ENCODE results near the gene MRPS35.

MRPS35 gene

DNA sequence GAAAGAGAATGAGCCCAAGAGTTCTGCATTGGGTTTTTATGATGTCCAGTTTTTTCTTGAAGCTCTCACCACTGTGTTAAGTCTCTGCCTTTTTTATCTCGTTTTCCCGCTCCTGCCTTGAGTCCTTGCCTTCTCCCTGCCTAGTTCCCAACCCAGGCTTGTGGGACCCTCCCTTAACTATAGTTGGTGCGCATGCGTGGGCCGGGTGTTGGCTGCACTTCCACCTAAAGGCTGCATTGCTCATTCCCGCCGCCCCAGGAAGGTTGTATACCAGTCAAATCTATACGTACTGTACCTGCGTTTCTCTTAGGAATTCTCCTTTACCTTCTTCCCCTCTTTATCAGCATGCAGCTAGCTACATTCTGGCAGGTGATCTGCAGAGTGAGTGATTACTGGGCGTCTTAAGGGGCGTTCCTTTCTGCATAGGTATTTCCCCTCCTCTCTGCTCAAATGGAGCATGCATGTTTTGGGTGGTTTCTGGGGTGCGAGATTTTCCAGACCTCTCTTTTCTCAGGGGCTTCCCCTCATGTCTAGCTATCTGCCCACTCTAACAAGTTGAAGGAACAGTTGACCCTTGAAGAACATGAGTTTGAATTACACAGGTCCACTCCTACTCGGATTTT, 21.0 kb upstream of the MRPS35 start:
- ChIA-PET POLR2A (interaction anchor here (0.5 kb wide), 2 partner anchors 17 to 467 kb away, joined by 3 to 9 read pairs; no protein-coding TSS in a partner anchor), CTCF (interaction anchor here (0.6 to 2.8 kb wide), 5 partner anchors 11 to 781 kb away, joined by 3 to 20 read pairs (median 4); no protein-coding TSS in a partner anchor)
- no peaks in the 10 kb centered on the region for H3K9me3 ChIP-seq (ENCODE audit: control insufficient read depth, insufficient read depth, low read depth, low read length)
- no peak overlapping the region for H3K4me3 ChIP-seq (ENCODE audit: low read depth, low read length)
- no peak for TF ChIP-seq ZNF169 (tag by site-specific recombination; IDR thresholded peaks at IDR 0.05)
- no peak for TF ChIP-seq ZBTB49 (tag by site-specific recombination; IDR thresholded peaks at IDR 0.05; ENCODE audit: low read depth)
- no peak for TF ChIP-seq ZNF501 (tag by site-specific recombination; IDR thresholded peaks at IDR 0.05)
- TF ChIP-seq, protein P1, sequence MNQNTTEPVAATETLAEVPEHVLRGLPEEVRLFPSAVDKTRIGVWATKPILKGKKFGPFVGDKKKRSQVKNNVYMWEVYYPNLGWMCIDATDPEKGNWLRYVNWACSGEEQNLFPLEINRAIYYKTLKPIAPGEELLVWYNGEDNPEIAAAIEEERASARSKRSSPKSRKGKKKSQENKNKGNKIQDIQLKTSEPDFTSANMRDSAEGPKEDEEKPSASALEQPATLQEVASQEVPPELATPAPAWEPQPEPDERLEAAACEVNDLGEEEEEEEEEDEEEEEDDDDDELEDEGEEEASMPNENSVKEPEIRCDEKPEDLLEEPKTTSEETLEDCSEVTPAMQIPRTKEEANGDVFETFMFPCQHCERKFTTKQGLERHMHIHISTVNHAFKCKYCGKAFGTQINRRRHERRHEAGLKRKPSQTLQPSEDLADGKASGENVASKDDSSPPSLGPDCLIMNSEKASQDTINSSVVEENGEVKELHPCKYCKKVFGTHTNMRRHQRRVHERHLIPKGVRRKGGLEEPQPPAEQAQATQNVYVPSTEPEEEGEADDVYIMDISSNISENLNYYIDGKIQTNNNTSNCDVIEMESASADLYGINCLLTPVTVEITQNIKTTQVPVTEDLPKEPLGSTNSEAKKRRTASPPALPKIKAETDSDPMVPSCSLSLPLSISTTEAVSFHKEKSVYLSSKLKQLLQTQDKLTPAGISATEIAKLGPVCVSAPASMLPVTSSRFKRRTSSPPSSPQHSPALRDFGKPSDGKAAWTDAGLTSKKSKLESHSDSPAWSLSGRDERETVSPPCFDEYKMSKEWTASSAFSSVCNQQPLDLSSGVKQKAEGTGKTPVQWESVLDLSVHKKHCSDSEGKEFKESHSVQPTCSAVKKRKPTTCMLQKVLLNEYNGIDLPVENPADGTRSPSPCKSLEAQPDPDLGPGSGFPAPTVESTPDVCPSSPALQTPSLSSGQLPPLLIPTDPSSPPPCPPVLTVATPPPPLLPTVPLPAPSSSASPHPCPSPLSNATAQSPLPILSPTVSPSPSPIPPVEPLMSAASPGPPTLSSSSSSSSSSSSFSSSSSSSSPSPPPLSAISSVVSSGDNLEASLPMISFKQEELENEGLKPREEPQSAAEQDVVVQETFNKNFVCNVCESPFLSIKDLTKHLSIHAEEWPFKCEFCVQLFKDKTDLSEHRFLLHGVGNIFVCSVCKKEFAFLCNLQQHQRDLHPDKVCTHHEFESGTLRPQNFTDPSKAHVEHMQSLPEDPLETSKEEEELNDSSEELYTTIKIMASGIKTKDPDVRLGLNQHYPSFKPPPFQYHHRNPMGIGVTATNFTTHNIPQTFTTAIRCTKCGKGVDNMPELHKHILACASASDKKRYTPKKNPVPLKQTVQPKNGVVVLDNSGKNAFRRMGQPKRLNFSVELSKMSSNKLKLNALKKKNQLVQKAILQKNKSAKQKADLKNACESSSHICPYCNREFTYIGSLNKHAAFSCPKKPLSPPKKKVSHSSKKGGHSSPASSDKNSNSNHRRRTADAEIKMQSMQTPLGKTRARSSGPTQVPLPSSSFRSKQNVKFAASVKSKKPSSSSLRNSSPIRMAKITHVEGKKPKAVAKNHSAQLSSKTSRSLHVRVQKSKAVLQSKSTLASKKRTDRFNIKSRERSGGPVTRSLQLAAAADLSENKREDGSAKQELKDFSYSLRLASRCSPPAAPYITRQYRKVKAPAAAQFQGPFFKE (tag by site-specific recombination; IDR thresholded peaks at IDR 0.05; ENCODE audit: borderline replicate concordance) = no peak
- no peak for TF ChIP-seq MYNN (tag by site-specific recombination; IDR thresholded peaks at IDR 0.05; ENCODE audit: borderline replicate concordance)
- no peak for TF ChIP-seq ZNF214 (tag by site-specific recombination; IDR thresholded peaks at IDR 0.05; ENCODE audit: borderline replicate concordance)
- TF ChIP-seq OVOL3 (tag by site-specific recombination; IDR thresholded peaks at IDR 0.05) = no peak
- H3K36me3 ChIP-seq (ENCODE audit: control insufficient read depth in 2 of 2, insufficient read depth in 1 of 2, low read length in 2 of 2) = peaks cover 0 to 42% of the 10 kb centered on the region in 2 experiments; a peak in 2 of 3 replicates
- H3K4me1 ChIP-seq (ENCODE audit: control insufficient read depth, insufficient read depth, low read length) = no peaks in the 10 kb centered on the region
- H3K27ac ChIP-seq (ENCODE audit: extremely low read depth, low read depth, low read length) = no peak overlapping the region

- H3K4me1 ChIP-seq (ENCODE audit: control insufficient read depth, insufficient read depth, low read length) = no peaks in the 10 kb centered on the region
- peaks cover 0 to 36% of the 10 kb centered on the region in 2 experiments; a peak in 2 of 3 replicates for H3K36me3 ChIP-seq (ENCODE audit: control insufficient read depth in 2 of 2, insufficient read depth in 1 of 2, low read length in 2 of 2)
- CTCF ChIA-PET = no interaction called here
- H3K4me3 ChIP-seq (ENCODE audit: low read depth, low read length) = no peak overlapping the region
- POLR2A ChIA-PET = no interaction called here
- TF ChIP-seq ZBTB8A (tag by site-specific recombination; IDR thresholded peaks at IDR 0.05) (no peak), SCRT1 (tag by site-specific recombination; IDR thresholded peaks at IDR 0.05; ENCODE audit: borderline replicate concordance) (no peak), ZNF19 (tag by site-specific recombination; IDR thresholded peaks at IDR 0.05; ENCODE audit: low read depth) (no peak)
- no peak overlapping the region for H3K27ac ChIP-seq (ENCODE audit: extremely low read depth, low read depth, low read length)
- no peaks in the 10 kb centered on the region for H3K9me3 ChIP-seq (ENCODE audit: control insufficient read depth, insufficient read depth, low read depth, low read length)
Measured at GRCh38 chr12:27693403-27693802, 17.2 kb upstream of the MRPS35 start.

GRCh38 chr12:27695556-27696292, 14.9 kb upstream of the MRPS35 start:
- POLR2A ChIA-PET = interaction anchor here (0.6 to 0.7 kb wide), 2 partner anchors 15 to 172 kb away, joined by 3 to 5 read pairs; partner anchors contain the start of genes MRPS35 and PPFIBP1
- Histone ChIP-seq H3K27ac (ENCODE audit: extremely low read depth, low read depth, low read length) (no peak overlapping the region), H3K4me1 (ENCODE audit: control insufficient read depth, insufficient read depth, low read length) (no peaks in the 10 kb centered on the region), H3K4me3 (ENCODE audit: low read depth, low read length) (no peak overlapping the region), H3K36me3 (ENCODE audit: control insufficient read depth in 2 of 2, insufficient read depth in 1 of 2, low read length in 2 of 2) (peaks cover 0 to 18% of the 10 kb centered on the region in 2 experiments; a peak in 2 of 3 replicates), H3K9me3 (ENCODE audit: control insufficient read depth, insufficient read depth, low read depth, low read length) (no peaks in the 10 kb centered on the region)
- CTCF ChIA-PET = interaction anchor here (0.7 kb wide), 2 partner anchors 22 to 1219 kb away, joined by 3 to 4 read pairs; no protein-coding TSS in a partner anchor
- TF ChIP-seq ZNF416 (tag by site-specific recombination; IDR thresholded peaks at IDR 0.05) (no peak), ZNF639 (tag by site-specific recombination; IDR thresholded peaks at IDR 0.05) (no peak), ZNF529 (tag by site-specific recombination; IDR thresholded peaks at IDR 0.05; ENCODE audit: insufficient replicate concordance) (no peak), ZNF513 (tag by site-specific recombination; IDR thresholded peaks at IDR 0.05) (no peak), ZNF596 (tag by site-specific recombination; IDR thresholded peaks at IDR 0.05) (no peak)
- TF ChIP-seq, protein P2, sequence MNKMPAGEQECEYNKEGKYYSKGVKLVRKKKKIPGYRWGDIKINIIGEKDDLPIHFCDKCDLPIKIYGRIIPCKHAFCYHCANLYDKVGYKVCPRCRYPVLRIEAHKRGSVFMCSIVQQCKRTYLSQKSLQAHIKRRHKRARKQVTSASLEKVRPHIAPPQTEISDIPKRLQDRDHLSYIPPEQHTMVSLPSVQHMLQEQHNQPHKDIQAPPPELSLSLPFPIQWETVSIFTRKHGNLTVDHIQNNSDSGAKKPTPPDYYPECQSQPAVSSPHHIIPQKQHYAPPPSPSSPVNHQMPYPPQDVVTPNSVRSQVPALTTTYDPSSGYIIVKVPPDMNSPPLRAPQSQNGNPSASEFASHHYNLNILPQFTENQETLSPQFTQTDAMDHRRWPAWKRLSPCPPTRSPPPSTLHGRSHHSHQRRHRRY (tag by site-specific recombination; IDR thresholded peaks at IDR 0.05) = no peak

All from HEK293 (cell line).